Tongue (tissue), 2 donors: ENCODE measurements around the gene TSHZ3. TPM values are rescaled to one million over a fixed set of nuclear protein-coding genes. Genes with fewer than 3 reads are reported as not detected.
A peak's percentile ranks its signal among the peaks of the same experiment; 100 is the strongest.

Source experiments
- DNase-seq: peaks from one replicate; pipeline ENCODE4 v3.0.0-alpha.2; 2015
- total RNA-seq: library from RNA; depleted of rRNA; stranded (reverse); fragments of >200 nt; gene quantifications from one replicate; pipeline ENCODE4 v1.2.3, GENCODE V29; 2014

Gene TSHZ3
- total RNA-seq, 1 donor from 2014 or later = 9.5 TPM

GRCh38 chr19:31313291-31314030 lies 35.8 kb downstream of the TSHZ3 start:
- DNase-seq = no peak

DNA sequence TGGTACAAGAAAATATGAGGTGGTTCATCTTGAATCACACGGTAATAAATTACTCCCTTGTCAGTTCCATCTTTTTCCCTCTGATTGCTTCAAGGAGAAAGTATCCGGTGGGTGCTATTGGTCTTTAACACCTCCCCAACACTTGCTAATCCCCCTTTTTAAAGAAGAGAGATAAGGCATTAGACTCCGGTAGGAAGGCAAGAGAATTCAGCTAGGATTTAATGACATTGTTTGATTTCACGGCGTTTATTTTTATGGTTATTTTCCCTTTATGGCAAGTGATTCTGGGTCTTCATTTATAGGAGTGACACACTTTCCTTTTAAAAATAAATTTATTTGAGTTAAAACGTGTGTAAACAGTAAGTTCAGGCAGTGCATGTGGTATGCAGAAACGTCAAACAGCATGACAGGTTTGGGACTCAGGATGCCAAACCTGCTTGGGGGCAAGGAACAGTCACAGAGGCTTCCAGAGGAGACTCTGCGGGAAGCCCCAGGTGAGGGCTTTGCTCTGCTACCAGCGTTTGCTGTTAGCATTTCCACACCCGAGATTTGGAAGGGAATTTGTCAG lies 36.5 kb downstream of the TSHZ3 start:
- DNase-seq = no peak

- DNase-seq = peak; percentile 25
These were observed 37.1 kb downstream of the TSHZ3 start for GRCh38 chr19:31312009-31312676.

DNA sequence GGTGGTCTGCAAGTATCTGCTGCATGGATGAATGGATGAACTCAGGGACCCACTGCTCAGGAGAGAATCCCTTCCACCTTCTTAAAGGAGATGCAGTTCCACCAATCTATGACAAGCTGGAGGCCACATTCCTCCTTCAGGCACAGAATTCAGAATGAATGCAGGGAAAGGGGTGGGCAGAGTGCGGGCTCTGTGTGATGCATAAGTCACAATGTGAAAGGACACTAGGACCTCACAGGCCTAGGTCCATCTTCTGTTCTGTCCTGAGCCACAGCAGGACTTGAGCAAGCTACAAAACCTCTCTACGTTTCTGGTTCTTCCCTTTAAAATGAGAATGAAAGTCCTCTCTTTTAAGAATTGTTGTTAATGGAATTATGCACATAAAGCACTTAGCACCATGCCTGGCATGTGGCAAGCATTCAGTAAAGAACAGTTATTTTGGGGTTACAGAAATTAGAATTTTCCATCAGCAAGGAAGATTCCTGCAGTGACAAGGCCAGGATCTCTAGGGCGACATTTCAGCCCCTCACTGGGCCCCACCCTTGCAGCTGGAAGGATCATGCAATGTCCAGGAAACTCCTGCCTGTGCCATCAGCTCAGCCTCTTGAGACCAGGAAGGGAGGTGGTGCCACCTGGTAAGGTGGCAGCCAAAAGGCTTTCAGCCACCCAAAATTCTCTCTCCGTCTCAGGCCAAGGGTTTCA lies 38.7 kb downstream of the TSHZ3 start:
- no peak for DNase-seq

DNA sequence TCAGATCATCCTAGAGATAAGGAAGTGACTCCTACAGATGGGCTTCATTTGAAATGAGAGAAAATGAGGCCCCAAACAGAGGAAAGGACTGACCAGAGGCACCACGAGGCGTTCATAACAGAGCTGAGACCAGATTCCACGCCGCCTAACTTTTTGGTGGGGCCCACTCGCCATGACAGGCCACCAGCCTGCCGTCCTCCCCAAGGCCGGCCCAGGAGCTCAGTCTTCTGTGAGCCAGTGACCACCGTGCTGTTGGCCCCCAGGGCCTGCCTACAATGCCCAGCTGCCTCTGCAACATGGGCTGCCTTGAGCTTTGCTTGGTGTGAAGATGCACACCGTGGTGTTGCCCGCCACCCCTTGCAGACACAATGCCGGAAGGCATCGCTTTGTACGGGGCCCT lies 40.5 kb downstream of the TSHZ3 start:
- no peak for DNase-seq

DNA sequence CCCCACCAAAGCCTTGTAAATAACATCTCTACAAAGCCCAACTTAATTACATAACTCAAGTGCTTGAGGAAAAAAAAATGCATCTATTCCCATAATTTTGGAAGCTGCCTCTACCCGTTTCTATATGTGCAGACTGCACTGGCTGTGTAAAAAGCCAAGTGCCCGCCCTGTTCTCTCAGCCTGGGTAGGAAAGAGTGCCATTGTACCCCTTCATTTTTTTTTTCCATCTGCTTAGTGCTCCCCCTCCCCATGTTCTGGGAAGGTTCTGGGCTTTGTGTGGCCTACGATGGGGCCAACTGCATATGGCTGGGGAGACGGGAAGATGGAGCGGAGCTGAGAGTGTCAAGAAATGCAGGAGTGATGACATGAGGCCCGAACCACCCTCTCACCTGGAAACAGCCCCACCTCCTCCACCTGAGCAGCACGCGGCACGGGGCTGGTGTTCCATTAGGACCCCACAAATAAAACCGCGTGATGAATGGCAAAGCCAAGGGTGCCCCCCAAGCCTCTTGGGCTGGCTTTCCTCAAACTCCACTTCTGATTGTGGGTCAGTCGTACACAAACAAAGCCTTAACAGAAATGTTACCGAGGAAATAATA lies 42.1 kb downstream of the TSHZ3 start:
- no peak for DNase-seq

GRCh38 chr19:31306006-31306753 lies 43.1 kb downstream of the TSHZ3 start:
- no peak for DNase-seq

- no peak for DNase-seq
These were observed 44.4 kb downstream of the TSHZ3 start for GRCh38 chr19:31304831-31305312.

DNA sequence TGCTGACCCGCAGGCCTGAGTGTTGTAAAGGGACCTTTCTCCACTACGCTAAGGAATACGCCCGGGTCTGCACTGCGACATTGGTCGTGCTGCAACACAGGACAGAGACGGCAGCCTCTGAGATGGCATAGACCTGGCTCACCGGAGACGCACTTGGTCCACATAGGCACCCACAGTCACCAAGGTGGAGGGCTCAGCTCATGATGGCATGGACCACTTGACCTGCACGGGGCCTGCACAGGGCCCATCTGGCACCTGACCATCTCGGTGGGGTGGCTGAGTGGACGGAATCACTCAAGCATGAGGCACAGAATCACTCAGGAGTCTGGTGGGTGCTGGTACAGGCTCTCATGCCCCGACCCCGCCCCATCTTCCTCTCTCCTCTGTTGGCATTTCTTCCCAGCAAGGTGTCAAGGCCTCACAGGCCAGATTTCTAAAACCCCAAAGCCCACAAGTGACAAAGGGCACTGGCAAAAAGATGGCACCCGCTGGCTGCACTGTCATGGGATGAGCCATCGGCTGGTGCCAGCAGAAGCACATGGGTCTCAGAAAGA lies 45.9 kb downstream of the TSHZ3 start:
- no peak for DNase-seq

DNA sequence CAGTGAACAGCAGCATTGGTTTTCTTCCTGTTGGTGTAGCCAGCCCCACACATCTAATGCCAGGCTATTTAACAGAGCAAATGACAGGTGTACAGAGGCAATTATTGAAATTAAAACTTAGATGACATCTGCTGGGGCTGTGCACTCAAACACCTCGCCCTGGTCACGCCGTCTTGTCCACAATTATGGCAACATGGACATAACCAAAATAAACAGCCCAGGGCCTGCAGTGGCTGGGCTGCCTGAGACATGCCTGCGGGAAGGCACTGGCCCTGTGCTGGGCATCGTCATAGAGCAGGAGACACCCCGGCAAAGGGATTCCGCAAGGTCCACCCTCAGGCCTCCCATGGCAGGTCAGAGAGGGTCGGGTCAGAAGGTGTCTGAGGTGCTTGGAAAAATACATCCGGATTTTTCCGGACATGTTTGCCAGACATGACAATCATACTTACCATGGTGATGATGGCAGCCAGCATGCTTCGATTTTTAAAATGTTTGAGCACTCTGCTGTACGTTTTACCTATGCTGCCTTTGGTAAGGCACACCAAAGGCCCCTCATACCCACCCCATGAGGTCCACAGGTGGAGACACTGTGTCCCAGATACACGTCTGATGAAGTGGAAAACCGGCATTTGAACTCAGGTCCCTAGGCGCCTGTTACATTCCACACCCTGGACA lies 47.8 kb downstream of the TSHZ3 start:
- DNase-seq = no peak

- DNase-seq = no peak
These were observed 48.8 kb downstream of the TSHZ3 start for GRCh38 chr19:31300422-31300821.

DNA sequence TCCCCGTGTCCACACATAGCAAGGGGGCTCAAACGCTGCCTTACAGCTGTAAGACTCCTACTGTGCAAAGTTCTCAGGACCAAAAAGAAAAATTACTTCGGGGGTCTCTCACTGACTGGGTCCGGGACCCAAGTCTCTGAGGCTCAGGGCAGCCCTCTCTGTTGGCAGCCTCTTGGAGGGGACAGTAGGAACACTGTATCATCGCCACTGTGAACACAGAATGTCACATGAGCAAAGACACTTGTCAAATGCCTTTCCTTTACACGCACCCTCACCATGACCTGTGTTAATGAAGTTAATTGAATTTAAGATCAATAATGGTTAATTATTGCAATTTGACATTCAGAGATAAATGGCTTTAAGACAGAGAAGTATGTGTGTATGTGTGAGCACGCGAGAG lies 49.6 kb downstream of the TSHZ3 start:
- DNase-seq = no peak

GRCh38 chr19:31297991-31298390 lies 51.2 kb downstream of the TSHZ3 start:
- no peak for DNase-seq

GRCh38 chr19:31296741-31297390 lies 52.4 kb downstream of the TSHZ3 start:
- no peak for DNase-seq

DNA sequence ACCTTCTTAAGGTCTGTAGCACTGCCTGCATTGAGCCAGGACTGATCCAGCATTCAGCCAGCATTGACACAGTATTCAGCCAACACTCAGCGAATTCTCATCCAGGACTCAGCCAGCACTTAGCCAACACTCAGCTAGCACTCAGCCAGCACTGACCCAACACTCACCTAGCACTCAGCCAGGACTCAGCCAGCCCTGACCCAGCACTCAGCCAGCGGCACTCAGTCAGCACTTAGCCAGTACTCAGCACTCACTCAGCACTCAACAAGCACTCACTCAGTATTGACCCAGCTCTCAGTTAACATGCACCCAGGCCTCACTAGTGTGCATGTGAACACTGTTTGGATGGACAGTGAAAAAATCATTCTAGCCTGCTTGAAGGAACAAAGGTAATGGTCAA lies 55.0 kb downstream of the TSHZ3 start:
- DNase-seq = no peak

GRCh38 chr19:31292639-31293185 lies 56.5 kb downstream of the TSHZ3 start:
- no peak for DNase-seq

DNA sequence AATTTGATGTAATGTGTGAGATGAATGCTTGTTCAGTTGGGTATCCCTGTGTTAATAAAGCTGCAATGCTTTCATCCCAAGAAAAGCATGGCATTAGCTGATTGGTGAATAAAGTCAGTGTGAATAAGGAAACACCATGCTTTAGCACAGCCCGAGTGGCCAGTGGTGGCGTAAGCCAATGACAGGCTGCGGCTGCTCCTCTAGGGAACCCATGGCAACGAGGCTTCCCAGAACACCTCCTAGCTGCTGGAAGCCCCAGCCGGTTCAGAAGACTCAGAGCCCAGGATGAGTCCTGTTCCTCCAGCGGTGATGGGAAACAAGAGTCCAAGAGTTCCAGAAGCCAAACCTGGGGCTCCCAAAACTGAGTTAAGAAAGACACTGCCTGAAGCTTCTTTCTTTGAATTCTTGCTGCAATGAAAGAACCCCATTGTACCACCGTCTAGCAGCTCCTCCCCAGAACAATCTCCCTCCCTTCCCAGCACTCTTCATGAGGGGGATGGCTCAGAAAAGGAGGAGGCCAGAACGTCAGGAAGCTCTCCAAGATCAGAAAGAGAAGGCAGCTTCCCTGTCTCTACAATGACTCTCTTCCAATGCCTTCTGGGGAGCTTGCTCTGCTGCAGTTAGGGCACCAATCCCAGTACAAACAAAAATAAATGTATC lies 58.2 kb downstream of the TSHZ3 start:
- DNase-seq = no peak

DNA sequence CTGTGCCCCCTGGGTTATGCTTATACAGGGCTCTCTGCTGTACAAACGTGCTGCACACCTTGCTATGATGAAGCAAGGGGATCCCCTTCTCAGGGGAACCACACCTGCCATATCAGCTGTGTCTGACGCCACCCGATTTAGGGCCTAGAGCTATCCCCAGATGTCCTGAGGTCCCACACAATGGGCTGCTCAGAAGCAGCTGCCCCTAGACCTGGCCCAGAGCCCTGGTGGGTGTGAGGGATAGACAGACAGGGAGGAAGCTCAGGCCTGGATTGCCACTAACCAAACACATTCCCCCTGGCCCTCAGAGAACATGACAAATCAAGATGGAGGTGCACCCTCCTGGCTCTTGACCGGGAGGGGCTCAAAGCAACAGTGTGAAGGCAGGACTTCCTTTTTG lies 59.3 kb downstream of the TSHZ3 start:
- DNase-seq = peak; percentile 53

DNA sequence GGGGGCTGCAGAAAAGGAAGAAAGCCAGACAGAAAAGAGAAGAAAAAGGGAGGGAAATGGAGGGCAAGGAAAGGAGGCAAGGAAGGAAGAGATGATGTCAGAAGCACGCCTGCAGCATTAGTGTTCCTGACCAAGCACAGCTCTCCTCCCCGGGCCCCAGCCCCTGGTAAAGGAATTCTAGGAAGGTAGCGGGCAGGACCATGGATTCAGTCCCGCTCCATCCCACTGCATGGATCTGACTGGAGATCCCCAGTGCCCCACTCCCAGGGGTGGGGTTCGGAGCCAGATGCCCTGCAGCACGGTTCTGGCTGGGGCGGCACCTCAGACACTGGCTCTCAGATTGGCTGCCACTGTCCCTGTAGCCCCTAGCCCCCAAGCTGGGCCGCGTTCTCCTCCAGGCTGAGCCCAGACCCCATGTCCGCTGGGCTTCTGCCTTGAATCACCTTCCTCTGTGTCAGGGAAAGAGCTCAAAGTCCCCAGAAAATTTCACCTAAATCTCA lies 59.8 kb downstream of the TSHZ3 start:
- DNase-seq = no peak
